ENCODE data around the gene OSCP1.
A peak's percentile ranks its signal among the peaks of the same experiment; 100 is the strongest.

Gene OSCP1

GRCh38 chr1:36472656-36473055 lies 22.4 kb upstream of the OSCP1 start:
- no peak for DNase-seq

- no peak for DNase-seq
Observed at GRCh38 chr1:36471830-36472641, 21.8 kb upstream of the OSCP1 start.

- no peak for DNase-seq
Observed at GRCh38 chr1:36469163-36469562, 18.9 kb upstream of the OSCP1 start.

- DNase-seq = no peak
Observed at GRCh38 chr1:36467700-36468455, 17.6 kb upstream of the OSCP1 start.

- no peak for DNase-seq
Observed at GRCh38 chr1:36467027-36467410, 16.8 kb upstream of the OSCP1 start.

- no peak for DNase-seq
Observed at GRCh38 chr1:36466370-36467026, 16.2 kb upstream of the OSCP1 start.

- no peak for DNase-seq
Observed at GRCh38 chr1:36465731-36466369, 15.6 kb upstream of the OSCP1 start.

- no peak for DNase-seq
Observed at GRCh38 chr1:36464605-36465393, 14.5 kb upstream of the OSCP1 start.

GRCh38 chr1:36463803-36464604 lies 13.8 kb upstream of the OSCP1 start, which contains the start of gene MRPS15:
TSS of gene MRPS15 (minus strand) at chr1:36464384. CDS start at chr1:36464275, 109 bp downstream.
- peak; percentile 93 to 94 for DNase-seq

- DNase-seq = no peak
Observed at GRCh38 chr1:36463463-36463802, 13.2 kb upstream of the OSCP1 start.

GRCh38 chr1:36458910-36459309 lies 8.7 kb upstream of the OSCP1 start:
- peak in 1 of 2 donors; percentile 19 for DNase-seq

GRCh38 chr1:36457691-36458090 lies 7.4 kb upstream of the OSCP1 start:
- peak in 1 of 2 donors; percentile 17 for DNase-seq

GRCh38 chr1:36456391-36456928 lies 6.2 kb upstream of the OSCP1 start:
- DNase-seq = no peak

- DNase-seq = no peak
Observed at GRCh38 chr1:36455386-36455785, 5.1 kb upstream of the OSCP1 start.

GRCh38 chr1:36453600-36454388 lies 3.5 kb upstream of the OSCP1 start:
- DNase-seq = no peak

GRCh38 chr1:36453051-36453450 lies 2.8 kb upstream of the OSCP1 start:
- no peak for DNase-seq

GRCh38 chr1:36450919-36451305 lies 661 bp upstream of the OSCP1 start:
- DNase-seq = no peak

- no peak for DNase-seq
Observed at GRCh38 chr1:36448530-36449056, 1.7 kb downstream of the OSCP1 start.

- DNase-seq = no peak
Observed at GRCh38 chr1:36447450-36447849, 2.8 kb downstream of the OSCP1 start.

GRCh38 chr1:36446746-36447145 lies 3.5 kb downstream of the OSCP1 start:
- DNase-seq = no peak

All from CD4-positive, alpha-beta T cell treated with Interleukin-1 beta for 1 hour (primary cell).